HG02763 (cell line): ENCODE measurements around the gene BRPF1.
"Not testable (repeated sequence)": the region's sequence is repeated elsewhere in the genome, so short reads cannot be mapped to it uniquely, and the experiment has no call there.

Experiments used
- ATAC-seq: cut with Tn5 transposase; IDR thresholded peaks from one replicate; pipeline ENCODE4 v1.9.1; 2021; ENCODE audit warnings: mild to moderate bottlenecking, moderate library complexity; ENCODE audit not compliant: unreplicated experiment

Gene BRPF1

GRCh38 chr3:9768141-9768775 lies 36.7 kb downstream of the BRPF1 start:
- no peak for ATAC-seq

GRCh38 chr3:9769012-9769411 lies 37.5 kb downstream of the BRPF1 start:
- ATAC-seq: no peak

GRCh38 chr3:9769426-9770275 lies 38.1 kb downstream of the BRPF1 start, which contains the start of gene CAMK1:
CAMK1 (minus strand) TSS chr3:9769947; CDS start chr3:9767749, 2,198 bp downstream.
- peak; percentile 45 for ATAC-seq

- no peak for ATAC-seq
Measured at GRCh38 chr3:9770276-9770812, 38.8 kb downstream of the BRPF1 start.

- ATAC-seq: not testable (repeated sequence)
Measured at GRCh38 chr3:9771007-9771406, 39.5 kb downstream of the BRPF1 start.

GRCh38 chr3:9776896-9777693 lies 45.6 kb downstream of the BRPF1 start:
- no peak for ATAC-seq

- no peak for ATAC-seq
Measured at GRCh38 chr3:9777694-9778021, 46.1 kb downstream of the BRPF1 start.

- ATAC-seq: no peak
Measured at GRCh38 chr3:9778143-9779074, 46.9 kb downstream of the BRPF1 start.

- no peak for ATAC-seq
Measured at GRCh38 chr3:9779075-9779593, 47.6 kb downstream of the BRPF1 start.

GRCh38 chr3:9779721-9780457 lies 48.4 kb downstream of the BRPF1 start:
- ATAC-seq: peak; percentile 57

- ATAC-seq: no peak
Measured at GRCh38 chr3:9780458-9780812, 48.9 kb downstream of the BRPF1 start.

- ATAC-seq: no peak
Measured at GRCh38 chr3:9780910-9781309, 49.4 kb downstream of the BRPF1 start.

GRCh38 chr3:9781551-9781950 lies 50.0 kb downstream of the BRPF1 start:
- no peak for ATAC-seq

- ATAC-seq: no peak
Measured at GRCh38 chr3:9781978-9782603, 50.6 kb downstream of the BRPF1 start.

- no peak for ATAC-seq
Measured at GRCh38 chr3:9782770-9783169, 51.2 kb downstream of the BRPF1 start.

- no peak for ATAC-seq
Measured at GRCh38 chr3:9783954-9784353, 52.4 kb downstream of the BRPF1 start.

- ATAC-seq: no peak
Measured at GRCh38 chr3:9784965-9785364, 53.4 kb downstream of the BRPF1 start.

GRCh38 chr3:9785602-9786001 lies 54.1 kb downstream of the BRPF1 start:
- no peak for ATAC-seq

GRCh38 chr3:9786209-9786739 lies 54.7 kb downstream of the BRPF1 start:
- no peak for ATAC-seq
